GM23248 (cell line): Measurements from ENCODE around the gene GRAMD1A. TPM values are rescaled to one million over a fixed set of nuclear protein-coding genes. Genes with fewer than 3 reads are reported as not detected.

Experiments
- DNase-seq: peaks from one replicate; pipeline ENCODE4 v3.0.0-alpha.2; 2015
- H2AFZ ChIP-seq: fragments of 200-600 bp; sonication (generic); 2 replicates; pipeline ENCODE4 v1.6.1; 2016; ENCODE audit warnings: antibody characterized with exemption
- H3F3A ChIP-seq: fragments of 200-600 bp; sonication (generic); 2 replicates; pipeline ENCODE4 v1.6.1; 2016; ENCODE audit warnings: mild to moderate bottlenecking, antibody characterized with exemption, mixed run types; ENCODE audit not compliant: insufficient read depth
- H3K27ac ChIP-seq: fragments of 200-600 bp; sonication (generic); 2 replicates; pipeline ENCODE4 v1.5.1; 2016; ENCODE audit warnings: mild to moderate bottlenecking
- H3K27me3 ChIP-seq: fragments of 200-600 bp; sonication (generic); replicated peaks from 2 replicates; pipeline ENCODE4 v1.6.1; 2016; ENCODE audit warnings: mild to moderate bottlenecking; ENCODE audit not compliant: insufficient read depth
- H3K36me3 ChIP-seq: fragments of 200-600 bp; sonication (generic); 2 replicates; pipeline ENCODE4 v1.6.1; 2016; ENCODE audit warnings: low read depth, mild to moderate bottlenecking
- H3K4me1 ChIP-seq: fragments of 200-600 bp; sonication (generic); 2 replicates; pipeline ENCODE4 v1.6.1; 2016; ENCODE audit warnings: mild to moderate bottlenecking; ENCODE audit not compliant: insufficient read depth
- H3K4me2 ChIP-seq: fragments of 200-600 bp; sonication (generic); one replicate; pipeline ENCODE4 v1.6.1; 2016; ENCODE audit warnings: mild to moderate bottlenecking; ENCODE audit not compliant: unreplicated experiment
- H3K4me3 ChIP-seq: fragments of 200-600 bp; sonication (generic); 2 replicates; pipeline ENCODE4 v1.5.1; 2016; ENCODE audit warnings: mild to moderate bottlenecking
- H3K79me2 ChIP-seq: fragments of 200-600 bp; sonication (generic); 2 replicates; pipeline ENCODE4 v1.6.1; 2016; ENCODE audit warnings: mild to moderate bottlenecking; ENCODE audit not compliant: insufficient read depth
- H3K9ac ChIP-seq: fragments of 200-600 bp; sonication (generic); 2 replicates; pipeline ENCODE4 v1.6.1; 2016; ENCODE audit warnings: mild to moderate bottlenecking
- H3K9me2 ChIP-seq: fragments of 200-600 bp; sonication (generic); 2 replicates; pipeline ENCODE4 v1.6.1; 2016; ENCODE audit warnings: mixed run types, mild to moderate bottlenecking, moderate library complexity; ENCODE audit not compliant: insufficient read depth
- H3K9me3 ChIP-seq: fragments of 200-600 bp; sonication (generic); one replicate; pipeline ENCODE4 v1.6.1; 2017; ENCODE audit warnings: low read depth
- H4K20me1 ChIP-seq: fragments of 200-600 bp; sonication (generic); 2 replicates; pipeline ENCODE4 v1.6.0; 2016; ENCODE audit not compliant: insufficient read depth
- EZH2 ChIP-seq: fragments of 200-600 bp; sonication (generic); IDR thresholded peaks from 2 replicates; pipeline ENCODE4 v1.6.1; 2018; ENCODE audit warnings: antibody characterized with exemption, mild to moderate bottlenecking; ENCODE audit not compliant: insufficient read depth, poor library complexity, severe bottlenecking
- EZH2phosphoT487 ChIP-seq: fragments of 200-600 bp; sonication (generic); IDR thresholded peaks from 2 replicates; pipeline ENCODE4 v1.6.1; 2018; ENCODE audit warnings: antibody characterized with exemption, moderate library complexity, mild to moderate bottlenecking, low read depth; ENCODE audit not compliant: insufficient read depth
- WGBS, 2 experiments: methylation state at CpG; one replicate each; pipeline ENCODE4 v1.1.6; 2015 to 2017; ENCODE audit warnings: low lambda C conversion rate in 2 of 2, low coverage in 1 of 2; ENCODE audit errors: missing lambda C conversion rate in 2 of 2; 5-methylcytosine and 5-hydroxymethylcytosine counted together
- in situ Hi-C: fragments of 300-500 bp; cut with MboI; formaldehyde crosslinking; loops from 2 replicates; pipeline ENCODE4 v1.15.0; 2020
- polyA plus RNA-seq: library from polyadenylated mRNA; unstranded; fragments of >200 nt; fragmentation: Nextera tagmentation; extraction: Ambion mirVana; gene quantifications from 2 replicates; pipeline ENCODE4 v1.2.1, GENCODE V29; 2016
- total RNA-seq: library from RNA; depleted of rRNA; stranded (reverse); fragments of >200 nt; shearing (Covaris generic); gene quantifications from 2 replicates; pipeline ENCODE4 v1.2.3, GENCODE V29; 2014

Gene GRAMD1A
- total and polyA plus RNA-seq, 2 experiments from 2014 or later, result 17.3 to 33.8 TPM

DNA sequence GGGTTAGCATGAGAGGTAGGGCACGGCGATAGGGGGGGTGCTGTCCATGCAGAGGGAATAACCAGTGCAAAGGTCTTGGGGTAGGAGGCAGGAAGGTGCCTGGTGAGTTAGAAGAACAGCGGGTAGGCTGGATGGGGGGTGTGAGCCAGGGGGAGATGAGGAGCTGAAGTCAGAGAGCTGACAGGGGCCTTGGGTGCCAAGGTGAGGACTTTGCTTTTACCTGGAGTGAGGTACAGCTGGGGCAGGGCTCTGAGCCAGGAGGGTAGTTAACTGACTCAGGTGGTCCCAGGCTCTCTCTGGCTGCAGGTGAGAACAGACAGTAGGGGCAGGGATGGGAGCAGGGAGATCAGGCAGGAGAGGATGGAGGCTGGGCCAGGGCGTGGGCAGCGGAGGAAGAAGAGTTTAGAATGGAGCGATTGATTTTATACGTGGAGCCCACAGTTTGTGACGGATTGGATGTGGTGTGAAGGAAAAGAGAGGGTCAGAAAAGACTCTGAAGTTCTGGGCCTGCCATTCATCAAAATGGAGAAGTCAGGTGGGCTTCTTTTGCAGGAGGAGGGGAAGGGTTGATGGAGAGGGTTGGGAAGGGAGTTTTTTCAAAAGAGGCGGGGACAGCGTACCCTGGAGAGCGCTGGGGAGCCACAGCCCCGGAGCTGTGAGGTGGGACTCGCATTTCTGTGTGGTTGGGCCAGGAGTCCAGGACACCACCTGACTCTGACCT lies 1.2 kb upstream of the GRAMD1A start:
- Histone ChIP-seq H3K27ac (peak overlapping the region; percentile 94), H3K36me3 (no peaks in the 10 kb centered on the region), H3K9me3 (no peaks in the 10 kb centered on the region), H4K20me1 (no peaks in the 10 kb centered on the region), H3F3A (no peaks in the 10 kb centered on the region), H3K27me3 (no peaks in the 10 kb centered on the region), H2AFZ (peak overlapping the region; percentile 93), H3K9ac (peak overlapping the region; percentile 96), H3K79me2 (peaks cover 42% of the 10 kb centered on the region), H3K4me3 (peak overlapping the region; percentile 85), H3K9me2 (no peaks in the 10 kb centered on the region), H3K4me2 (peak overlapping the region; percentile 91), H3K4me1 (peaks cover 8% of the 10 kb centered on the region; the same call in 1 of the 2 replicates)
- DNase-seq, result no peak
- WGBS, 2 experiments, result 77 to 78% methylated on average over 13 of the region's 13 CpGs
- in situ Hi-C loops, result no loop called here
- TF ChIP-seq EZH2phosphoT487 (no peak), EZH2 (no peak)

- Histone ChIP-seq H3K27me3 (no peaks in the 10 kb centered on the region), H4K20me1 (no peaks in the 10 kb centered on the region), H3K36me3 (no peaks in the 10 kb centered on the region), H3K4me1 (peaks cover 8% of the 10 kb centered on the region; the same call in 1 of the 2 replicates), H3K4me3 (peak overlapping the region; percentile 85), H3K79me2 (peaks cover 54% of the 10 kb centered on the region), H3K9ac (peak overlapping the region; percentile 96), H3K9me3 (no peaks in the 10 kb centered on the region), H2AFZ (peak overlapping the region; percentile 93), H3K4me2 (peak overlapping the region; percentile 76), H3K27ac (peak overlapping the region; percentile 94), H3K9me2 (no peaks in the 10 kb centered on the region), H3F3A (no peaks in the 10 kb centered on the region)
- in situ Hi-C loops, result no loop called here
- 3% methylated on average over 10 to 16 of the region's 37 CpGs for WGBS, 2 experiments
- DNase-seq, result no peak
- TF ChIP-seq EZH2phosphoT487 (no peak), EZH2 (no peak)
Measured at GRCh38 chr19:35000338-35000646, 169 bp downstream of the GRAMD1A start.

DNA sequence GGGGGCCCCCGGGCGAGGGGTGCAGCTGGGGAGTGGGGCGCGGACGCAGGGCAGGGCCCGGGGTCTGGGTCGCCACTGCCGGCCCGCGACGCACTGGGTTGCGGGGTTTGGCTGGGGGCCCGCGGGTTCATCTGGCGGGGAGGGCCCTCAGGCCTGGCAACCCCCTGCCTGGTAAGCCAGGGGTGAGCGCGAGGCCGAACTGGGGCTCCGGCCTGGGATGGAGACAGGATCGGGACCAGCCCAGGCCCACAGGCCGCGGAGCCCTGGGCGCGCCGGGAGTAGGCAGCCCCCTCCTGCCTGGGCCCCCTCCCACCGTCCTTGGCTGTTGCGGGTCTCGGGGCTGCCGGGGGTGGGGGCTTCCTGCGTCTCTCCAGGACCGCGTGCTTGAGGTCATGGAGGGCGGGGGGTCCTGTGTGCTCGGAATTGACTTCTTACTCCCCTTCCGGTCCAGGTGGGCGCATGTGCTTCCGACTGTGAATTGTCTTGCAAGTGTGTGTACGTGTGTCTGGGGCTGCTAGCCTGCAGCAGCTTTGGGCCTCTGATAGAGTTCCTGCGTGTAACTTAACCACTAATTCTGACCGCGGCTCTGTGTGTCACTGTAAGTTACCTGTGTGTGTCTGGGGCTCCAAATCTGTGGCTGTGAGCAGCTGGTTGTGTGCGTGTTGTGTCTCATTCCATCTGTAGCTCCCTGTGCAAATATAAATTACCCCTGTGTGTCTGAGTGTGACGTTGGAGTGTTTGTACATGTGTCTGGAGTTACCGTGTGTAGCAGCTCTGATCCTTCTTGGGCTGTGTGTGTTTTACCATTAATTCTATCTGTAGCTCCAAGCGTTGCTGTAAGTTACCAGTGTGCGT lies 751 bp downstream of the GRAMD1A start:
- peak overlapping the region; percentile 94 for H3K27ac ChIP-seq
- H4K20me1 ChIP-seq, result no peaks in the 10 kb centered on the region
- H3K4me2 ChIP-seq, result peak overlapping the region; percentile 76
- in situ Hi-C loops, result no loop called here
- peaks cover 60% of the 10 kb centered on the region for H3K79me2 ChIP-seq
- peak; percentile 62 for DNase-seq
- H3K4me1 ChIP-seq, result peaks cover 8% of the 10 kb centered on the region; the same call in 1 of the 2 replicates
- H3K9me2 ChIP-seq, result no peaks in the 10 kb centered on the region
- no peaks in the 10 kb centered on the region for H3K9me3 ChIP-seq
- peak overlapping the region; percentile 85 for H3K4me3 ChIP-seq
- peak overlapping the region; percentile 64 for H2AFZ ChIP-seq
- peak overlapping the region; percentile 96 for H3K9ac ChIP-seq
- H3K27me3 ChIP-seq, result no peaks in the 10 kb centered on the region
- TF ChIP-seq EZH2 (no peak), EZH2phosphoT487 (no peak)
- H3K36me3 ChIP-seq, result no peaks in the 10 kb centered on the region
- no peaks in the 10 kb centered on the region for H3F3A ChIP-seq
- WGBS, 2 experiments, result 4 to 5% methylated on average over 24 to 41 of the region's 46 CpGs

DNA sequence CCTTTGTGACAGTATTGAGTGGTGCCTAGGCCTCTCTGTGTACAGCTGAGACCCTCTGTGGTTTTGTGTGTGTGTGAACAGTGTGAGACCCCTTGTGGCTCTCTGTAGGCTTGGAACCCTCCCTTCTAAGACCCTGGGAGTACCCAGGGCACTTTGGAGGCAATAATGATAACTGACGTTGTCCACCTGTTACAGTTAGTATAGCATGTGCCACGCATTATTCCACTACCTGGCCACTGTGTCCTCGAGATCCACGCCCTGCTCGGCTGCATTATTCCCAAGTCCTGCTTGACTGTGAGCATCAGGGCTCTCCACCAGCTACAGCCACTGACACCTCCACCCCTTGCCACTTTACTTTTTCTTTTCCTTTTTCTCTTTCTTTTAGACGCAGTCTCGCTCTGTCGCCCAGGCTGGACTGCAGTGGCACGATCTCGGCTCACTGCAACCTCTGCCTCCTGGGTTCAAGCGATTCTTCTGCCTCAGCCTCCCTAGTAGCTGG lies 2.0 kb downstream of the GRAMD1A start:
- TF ChIP-seq EZH2, result no peak
- TF ChIP-seq EZH2phosphoT487, result no peak
- H3K27me3 ChIP-seq, result no peaks in the 10 kb centered on the region
- no peak overlapping the region for H3K4me2 ChIP-seq
- H3K27ac ChIP-seq, result no peak overlapping the region
- in situ Hi-C loops, result no loop called here
- H3K4me1 ChIP-seq, result peaks cover 8% of the 10 kb centered on the region; the same call in 1 of the 2 replicates
- 82 to 85% methylated on average over 11 of the region's 11 CpGs for WGBS, 2 experiments
- no peaks in the 10 kb centered on the region for H3K9me3 ChIP-seq
- no peaks in the 10 kb centered on the region for H3K9me2 ChIP-seq
- no peak overlapping the region for H3K9ac ChIP-seq
- H4K20me1 ChIP-seq, result no peaks in the 10 kb centered on the region
- H3K36me3 ChIP-seq, result no peaks in the 10 kb centered on the region
- H3K4me3 ChIP-seq, result 0 out of 2 replicates have a peak overlapping the region, but pooled peaks have one; percentile 85
- peaks cover 72% of the 10 kb centered on the region for H3K79me2 ChIP-seq
- no peaks in the 10 kb centered on the region for H3F3A ChIP-seq
- DNase-seq, result no peak
- no peak overlapping the region for H2AFZ ChIP-seq
